Immature natural killer cell (primary cell): Measurements from ENCODE around the gene ACSS1. TPM values are rescaled to one million over a fixed set of nuclear protein-coding genes. Genes with fewer than 3 reads are reported as not detected.

ENCODE experiments used
- DNase-seq, 3 donors: peaks; one replicate each; pipeline ENCODE4 v3.0.0; 2022; ENCODE audit warnings: mixed read lengths in 1 of 3
- H3K27ac Mint-ChIP-seq, 6 donors: one replicate each; pipeline ENCODE4 v1.8.0; 2020; ENCODE audit warnings: mixed read lengths in 6 of 6, mild to moderate bottlenecking in 5 of 6, inconsistent platforms in 4 of 6, moderate library complexity in 3 of 6
- H3K27me3 Mint-ChIP-seq, 3 donors: one replicate each; pipeline ENCODE4 v1.8.0; 2020 to 2021; ENCODE audit warnings: low read depth in 3 of 3, mild to moderate bottlenecking in 3 of 3, mixed read lengths in 3 of 3, moderate library complexity in 3 of 3, inconsistent platforms in 1 of 3
- H3K36me3 Mint-ChIP-seq, 3 donors: one replicate each; pipeline ENCODE4 v1.8.0; 2020; ENCODE audit warnings: mixed read lengths in 3 of 3, inconsistent platforms in 2 of 3, mild to moderate bottlenecking in 2 of 3
- H3K4me1 Mint-ChIP-seq, 2 donors: one replicate each; pipeline ENCODE4 v1.8.0; 2020; ENCODE audit warnings: inconsistent platforms in 2 of 2, mild to moderate bottlenecking in 2 of 2, mixed read lengths in 2 of 2, moderate library complexity in 1 of 2
- H3K4me3 Mint-ChIP-seq, 5 donors: one replicate each; pipeline ENCODE4 v1.8.0; 2020; ENCODE audit warnings: mild to moderate bottlenecking in 5 of 5, mixed read lengths in 5 of 5, inconsistent platforms in 3 of 5, moderate library complexity in 3 of 5
- H3K9me3 Mint-ChIP-seq, 6 donors: one replicate each; pipeline ENCODE4 v1.8.0; 2020; ENCODE audit warnings: mild to moderate bottlenecking in 6 of 6, mixed read lengths in 6 of 6, inconsistent platforms in 4 of 6, moderate library complexity in 3 of 6
- polyA plus RNA-seq, 3 donors: library from polyadenylated mRNA; unstranded; fragments of 300-500 nt; fragmentation: Illumina TruSeq; gene quantifications; one replicate each; pipeline ENCODE4 v1.2.3, GENCODE V29; 2021

The ACSS1 gene
- polyA plus RNA-seq, 3 donors from 2014 or later, result 66.6 to 85.2 (median 83.7) TPM

DNA sequence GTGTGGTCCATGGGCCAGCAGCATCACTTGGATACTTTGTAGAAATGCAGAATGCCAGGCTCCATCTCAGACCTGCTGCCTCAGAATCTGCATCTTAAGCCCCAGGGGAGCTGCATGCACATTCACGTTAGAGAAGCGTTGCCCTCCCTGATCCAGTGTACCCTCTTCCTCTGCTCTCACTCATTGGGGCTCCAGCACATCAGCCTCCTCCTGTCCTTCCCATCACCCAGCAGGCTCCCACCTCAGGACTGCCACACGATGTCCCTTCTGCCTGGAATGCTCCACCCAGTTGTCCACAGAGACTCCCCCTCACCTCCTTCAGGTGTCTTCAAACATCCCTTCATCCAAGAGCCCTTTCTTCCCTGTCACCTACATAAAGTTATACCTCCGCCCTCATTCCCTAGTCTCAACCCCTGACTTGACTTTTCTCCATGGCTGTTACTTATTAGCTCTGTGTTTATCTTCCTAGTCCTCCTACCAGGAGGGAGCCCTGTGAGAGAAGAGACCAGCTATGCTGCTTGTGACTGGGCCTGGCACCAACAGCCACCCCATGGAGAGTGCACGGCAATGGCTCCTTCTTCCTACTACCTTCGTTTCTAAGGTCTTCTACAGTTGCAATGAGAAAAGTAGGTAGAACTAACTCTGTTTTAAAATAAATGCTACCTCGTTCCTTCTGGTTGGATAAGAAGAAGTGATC, 3.3 kb upstream of the ACSS1 start:
- DNase-seq, result no peak
- peaks cover 4 to 24% (median 7%) of the 10 kb centered on the region in 3 donors for H3K27me3 Mint-ChIP-seq

DNA sequence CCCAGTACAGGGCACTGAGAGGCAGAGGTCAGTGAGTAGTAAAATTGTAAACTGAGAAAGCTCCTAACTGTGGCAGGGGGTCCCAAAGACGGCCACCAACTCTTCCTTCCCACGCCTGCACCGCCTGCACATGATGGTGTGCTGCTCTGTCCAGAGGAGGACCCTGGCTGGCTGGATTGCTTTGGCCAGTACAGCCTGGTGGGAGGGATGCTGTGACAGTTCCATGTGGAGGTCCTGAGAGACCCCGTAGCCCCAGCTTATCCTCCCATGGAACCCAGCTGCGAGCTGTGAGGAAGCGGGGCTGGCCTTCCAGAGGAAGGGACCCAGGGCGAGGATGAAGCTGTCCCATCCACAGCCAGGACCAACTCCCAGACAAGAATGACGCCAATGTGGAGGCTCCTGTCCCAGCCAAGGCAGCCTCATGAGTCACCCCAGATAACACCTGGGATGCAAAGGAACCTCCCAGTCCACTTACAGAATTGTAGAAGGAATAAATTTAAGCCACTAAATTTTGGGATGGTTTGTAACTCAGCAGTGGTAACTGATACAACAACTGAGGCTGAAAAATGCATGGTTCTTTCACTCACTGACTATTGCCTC, 2.0 kb upstream of the ACSS1 start:
- H3K27ac Mint-ChIP-seq, result peak overlapping the region in 5 of 6 donors; percentile 20 to 96 (median 90)
- H3K9me3 Mint-ChIP-seq, result no peaks in the 10 kb centered on the region
- no peaks in the 10 kb centered on the region for H3K36me3 Mint-ChIP-seq
- H3K4me3 Mint-ChIP-seq, result no peak overlapping the region
- DNase-seq, result no peak
- peaks cover 33% of the 10 kb centered on the region in 2 donors for H3K4me1 Mint-ChIP-seq
- H3K27me3 Mint-ChIP-seq, result peaks cover 3 to 26% (median 4%) of the 10 kb centered on the region in 3 donors

More for the DNA sequence above, 3.3 kb upstream of the ACSS1 start:
- peak overlapping the region in 4 of 6 donors; percentile 0 to 73 (median 19) for H3K27ac Mint-ChIP-seq
- peaks cover 26 to 28% of the 10 kb centered on the region in 2 donors for H3K4me1 Mint-ChIP-seq
- no peaks in the 10 kb centered on the region for H3K9me3 Mint-ChIP-seq
- H3K4me3 Mint-ChIP-seq, result no peak overlapping the region
- H3K36me3 Mint-ChIP-seq, result no peaks in the 10 kb centered on the region

DNA sequence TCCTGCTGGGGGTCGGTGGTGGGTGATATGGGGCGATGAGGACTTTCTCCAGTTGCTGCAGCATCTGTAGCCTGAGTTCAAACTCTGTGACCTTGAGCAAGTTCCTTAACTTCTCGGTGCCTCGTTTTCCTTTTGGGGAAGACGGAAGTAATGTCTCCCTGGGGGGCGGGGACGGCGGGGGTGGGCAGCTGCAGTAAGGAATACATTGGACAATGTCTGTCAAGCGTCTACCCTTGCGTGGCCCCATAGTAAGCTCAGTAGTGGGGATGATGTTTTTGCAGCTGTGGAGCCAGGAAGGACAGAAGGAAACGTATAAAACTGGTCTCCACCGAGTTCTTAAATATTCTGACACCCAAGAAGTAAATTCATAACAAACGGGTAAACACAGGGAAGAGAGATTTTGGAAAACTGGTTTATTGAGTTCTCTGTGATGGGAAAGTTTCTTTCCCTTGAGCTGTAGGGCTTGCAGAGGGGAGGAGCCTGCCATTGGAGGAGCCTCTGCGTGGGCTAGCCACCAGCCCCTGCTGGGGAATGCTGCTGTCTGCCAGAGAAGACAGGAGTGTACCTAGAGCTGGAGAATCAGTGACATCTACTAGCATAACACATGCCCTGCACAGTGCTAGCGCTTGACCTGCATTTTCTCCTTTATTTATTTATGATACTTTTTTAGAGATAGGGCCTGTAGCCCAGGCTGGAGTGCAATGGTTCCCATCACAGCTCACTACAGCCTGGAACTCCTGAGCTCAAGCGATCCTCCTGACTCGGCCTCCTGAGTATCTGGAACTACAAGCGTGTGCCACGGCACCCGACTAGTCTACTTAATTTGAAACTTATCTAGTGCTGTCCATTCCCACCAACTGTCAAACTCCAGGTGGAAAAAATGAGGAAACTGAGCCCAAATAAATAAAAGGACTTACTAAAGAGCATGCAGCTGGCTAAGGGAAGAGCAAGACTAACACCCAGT, 1.2 kb upstream of the ACSS1 start:
- H3K4me3 Mint-ChIP-seq, result peak overlapping the region; percentile 69 to 87 (median 84)
- no peak for DNase-seq
- H3K9me3 Mint-ChIP-seq, result no peaks in the 10 kb centered on the region
- H3K27ac Mint-ChIP-seq, result peak overlapping the region; percentile 90 to 96 (median 93)
- peaks cover 3 to 24% (median 4%) of the 10 kb centered on the region in 3 donors for H3K27me3 Mint-ChIP-seq
- H3K36me3 Mint-ChIP-seq, result no peaks in the 10 kb centered on the region
- H3K4me1 Mint-ChIP-seq, result peaks cover 41 to 42% of the 10 kb centered on the region in 2 donors

DNA sequence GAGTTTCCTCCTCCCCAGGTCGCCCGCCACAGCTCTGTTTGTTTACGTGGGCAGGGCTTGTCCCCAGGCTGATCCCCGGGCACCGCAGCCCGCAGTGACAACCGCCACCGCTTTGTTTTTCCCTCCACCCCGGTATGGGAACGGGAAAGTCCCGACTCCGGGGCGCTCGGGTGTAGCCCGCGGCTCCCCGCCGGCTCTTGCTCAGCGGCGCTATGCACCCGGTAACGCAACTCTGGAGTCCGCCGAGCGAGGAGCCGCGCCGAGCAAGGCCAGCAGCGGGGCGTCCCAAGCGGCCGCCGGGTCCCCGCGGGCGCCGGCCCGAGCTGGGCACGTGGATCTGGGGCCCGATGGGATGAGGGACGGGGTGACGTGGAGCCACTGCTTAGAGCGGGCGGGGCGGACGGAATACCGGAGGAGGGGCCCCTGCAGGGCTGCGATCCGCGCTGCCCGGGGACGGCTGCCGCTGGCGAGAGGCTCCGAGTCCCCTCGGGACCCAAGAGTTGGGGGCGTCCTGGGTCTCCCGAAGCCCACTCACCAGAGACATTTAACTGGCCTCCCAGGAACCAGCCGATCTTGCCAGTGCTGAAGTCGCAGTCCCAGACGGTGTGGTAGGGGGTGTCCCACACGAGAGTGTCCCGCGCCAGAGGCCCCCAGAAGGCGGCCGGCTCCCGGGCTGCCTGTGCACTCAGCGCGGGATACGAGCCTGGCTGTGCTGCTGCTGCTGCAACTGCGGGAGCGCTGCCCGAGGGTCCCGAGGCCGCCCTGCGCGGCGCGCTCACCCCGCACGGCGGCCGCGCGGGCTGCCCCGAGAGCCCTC, 497 bp downstream of the ACSS1 start:
- H3K4me1 Mint-ChIP-seq, result peaks cover 58% of the 10 kb centered on the region in 2 donors
- H3K4me3 Mint-ChIP-seq, result peak overlapping the region; percentile 87 to 91 (median 88)
- H3K36me3 Mint-ChIP-seq, result no peaks in the 10 kb centered on the region
- no peaks in the 10 kb centered on the region for H3K9me3 Mint-ChIP-seq
- peak overlapping the region; percentile 91 to 97 (median 95) for H3K27ac Mint-ChIP-seq
- peaks cover 3 to 24% (median 5%) of the 10 kb centered on the region in 3 donors for H3K27me3 Mint-ChIP-seq
- peak; percentile 92 to 95 (median 93) for DNase-seq

DNA sequence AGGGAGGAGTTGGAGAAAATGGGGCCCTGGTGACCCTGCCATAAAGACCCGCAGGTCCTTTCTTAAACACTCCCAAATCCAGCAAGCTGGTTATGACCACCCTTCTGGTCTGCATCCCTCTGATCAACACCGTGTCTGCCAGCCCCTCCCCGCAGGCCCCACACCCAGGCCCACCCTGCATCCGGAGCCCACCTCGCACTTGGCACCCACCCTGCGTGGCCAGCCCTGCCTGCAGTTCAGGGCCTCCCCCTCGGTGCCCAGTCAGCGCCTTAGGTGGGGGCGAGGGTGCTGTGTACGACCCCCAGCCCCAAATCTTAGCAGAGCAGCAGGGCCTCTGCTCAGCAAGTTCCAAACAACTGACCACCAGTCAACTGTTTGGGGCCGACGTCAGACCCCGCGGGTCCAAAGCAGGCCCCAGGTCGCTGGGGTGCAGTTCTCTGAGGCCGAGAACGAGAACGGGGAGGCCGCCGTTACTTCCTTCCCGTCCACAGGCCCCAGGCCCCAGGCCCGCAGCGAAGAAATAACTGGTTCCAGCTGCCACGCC, 1.2 kb downstream of the ACSS1 start:
- Mint-ChIP-seq H3K27me3 (peaks cover 3 to 24% (median 5%) of the 10 kb centered on the region in 3 donors), H3K27ac (peak overlapping the region; percentile 91 to 97 (median 95)), H3K9me3 (no peaks in the 10 kb centered on the region), H3K36me3 (no peaks in the 10 kb centered on the region), H3K4me1 (peaks cover 60 to 65% of the 10 kb centered on the region in 2 donors), H3K4me3 (peak overlapping the region; percentile 87 to 91 (median 88))
- DNase-seq, result no peak

DNA sequence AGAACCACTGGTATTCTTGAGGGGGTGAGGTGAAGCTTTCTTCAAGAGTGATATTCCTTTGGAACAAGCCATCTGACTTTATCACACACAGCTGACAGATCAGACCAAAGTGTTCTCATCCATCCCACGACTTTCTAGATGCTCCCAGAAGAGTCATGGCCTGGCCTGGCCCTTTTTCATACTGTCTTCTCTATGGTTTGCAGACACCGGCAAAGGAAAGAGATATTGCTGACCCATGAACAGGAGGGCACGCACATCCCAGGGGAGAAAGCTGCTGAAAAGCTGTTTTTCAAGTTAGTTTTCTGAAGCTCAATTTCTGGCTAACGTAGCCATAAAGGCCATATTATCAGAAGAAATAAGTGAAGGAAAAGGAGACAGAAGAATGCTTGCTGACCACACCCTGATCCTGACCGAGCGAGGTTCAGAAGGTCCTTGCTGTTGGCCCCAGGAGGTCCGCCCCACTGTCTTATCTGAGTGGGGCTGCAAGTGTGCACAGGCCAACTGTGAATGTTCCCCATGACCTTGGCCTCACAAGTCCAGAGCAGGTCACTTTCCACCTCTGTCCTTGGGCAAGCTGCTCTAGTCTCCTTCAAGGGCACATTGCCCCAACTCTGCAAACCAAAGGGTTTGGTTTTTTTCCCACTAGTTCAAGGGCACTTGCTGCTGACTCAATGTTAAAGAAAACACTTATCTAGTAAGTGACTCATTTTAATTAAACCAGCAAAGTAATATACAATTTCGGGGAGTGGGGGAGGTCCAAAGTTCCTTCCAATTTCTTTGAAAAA, 2.0 kb downstream of the ACSS1 start:
- no peak for DNase-seq
- Mint-ChIP-seq H3K27ac (peak overlapping the region; percentile 91 to 97 (median 95)), H3K9me3 (no peaks in the 10 kb centered on the region), H3K27me3 (peaks cover 3 to 24% (median 5%) of the 10 kb centered on the region in 3 donors), H3K36me3 (peaks cover 0 to 3% (median 0%) of the 10 kb centered on the region in 3 donors), H3K4me3 (peak overlapping the region; percentile 87 to 91 (median 88)), H3K4me1 (peaks cover 66 to 73% of the 10 kb centered on the region in 2 donors)

DNA sequence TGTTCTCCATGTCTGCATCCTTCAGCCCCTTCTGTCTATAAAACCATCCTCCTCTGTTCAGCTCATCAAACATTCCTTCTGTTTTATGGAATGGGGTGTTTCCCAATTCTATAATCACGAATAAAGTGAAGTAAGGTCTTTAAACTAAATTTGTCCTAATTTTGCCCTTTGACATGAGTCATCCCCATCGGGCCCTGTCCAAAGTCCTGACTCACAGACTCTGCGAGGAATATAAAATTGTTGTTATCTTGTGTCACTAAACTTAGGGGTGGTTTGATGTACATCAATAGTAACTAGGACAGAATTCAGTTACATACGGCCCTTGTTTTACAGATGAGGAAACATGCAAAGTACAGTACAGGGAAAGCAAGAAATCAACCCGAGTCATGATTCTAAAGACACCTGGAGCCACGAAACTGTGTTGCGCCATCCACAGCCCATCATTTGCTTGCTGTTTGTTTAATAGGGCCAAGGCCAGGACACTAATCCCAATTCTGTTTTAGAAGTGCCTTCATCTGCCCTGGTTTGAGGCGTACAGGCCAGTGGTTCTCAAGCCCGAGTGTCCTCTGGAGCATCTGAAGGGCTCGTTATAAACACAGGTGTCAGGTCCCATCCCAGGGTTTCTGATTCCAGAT, 2.8 kb downstream of the ACSS1 start:
- Mint-ChIP-seq H3K27ac (peak overlapping the region; percentile 91 to 97 (median 95)), H3K4me3 (peak overlapping the region; percentile 27 to 91 (median 69)), H3K36me3 (peaks cover 0 to 4% (median 0%) of the 10 kb centered on the region in 3 donors), H3K27me3 (peaks cover 3 to 25% (median 5%) of the 10 kb centered on the region in 3 donors), H3K4me1 (peaks cover 72 to 80% of the 10 kb centered on the region in 2 donors), H3K9me3 (no peaks in the 10 kb centered on the region)
- DNase-seq, result no peak

DNA sequence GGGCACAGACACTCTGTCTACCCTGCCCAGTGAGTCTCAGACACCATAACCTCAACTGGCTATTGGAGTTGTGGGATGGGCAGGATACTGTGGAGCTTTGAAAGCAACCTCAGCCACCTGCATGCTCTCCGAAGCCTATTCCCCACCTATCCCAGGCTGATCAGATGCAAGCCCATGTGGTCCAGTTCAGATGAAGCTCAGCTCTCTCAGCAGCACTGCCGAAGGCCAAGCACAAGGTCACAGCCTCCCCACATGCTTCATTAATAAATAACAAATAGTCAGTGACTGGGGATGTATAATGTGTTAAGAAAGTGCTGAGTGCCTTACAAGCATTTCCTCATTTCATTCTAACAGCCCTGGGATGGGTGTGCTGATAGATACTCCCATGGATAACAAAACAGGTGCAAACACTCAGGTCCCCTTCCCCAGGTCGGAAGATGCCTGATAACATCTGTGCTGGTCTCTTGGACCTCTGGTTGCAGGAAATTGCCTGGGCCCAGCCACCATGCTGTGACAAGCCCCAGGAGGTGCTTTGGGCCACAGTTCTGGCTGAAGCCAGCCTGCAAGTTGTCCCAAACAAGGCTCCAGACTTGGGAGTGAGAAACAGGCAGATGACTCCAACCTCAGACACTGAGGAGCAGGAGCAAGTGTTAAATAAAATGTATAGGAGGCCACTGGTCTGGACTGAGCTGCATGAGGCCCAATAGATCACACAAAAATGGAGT, 3.7 kb downstream of the ACSS1 start:
- Mint-ChIP-seq H3K4me1 (peaks cover 76 to 85% of the 10 kb centered on the region in 2 donors), H3K36me3 (peaks cover 0 to 4% (median 0%) of the 10 kb centered on the region in 3 donors), H3K9me3 (no peaks in the 10 kb centered on the region), H3K4me3 (peak overlapping the region; percentile 27 to 56 (median 41)), H3K27me3 (peaks cover 3 to 25% (median 5%) of the 10 kb centered on the region in 3 donors), H3K27ac (peak overlapping the region; percentile 76 to 97 (median 95))
- DNase-seq, result no peak

DNA sequence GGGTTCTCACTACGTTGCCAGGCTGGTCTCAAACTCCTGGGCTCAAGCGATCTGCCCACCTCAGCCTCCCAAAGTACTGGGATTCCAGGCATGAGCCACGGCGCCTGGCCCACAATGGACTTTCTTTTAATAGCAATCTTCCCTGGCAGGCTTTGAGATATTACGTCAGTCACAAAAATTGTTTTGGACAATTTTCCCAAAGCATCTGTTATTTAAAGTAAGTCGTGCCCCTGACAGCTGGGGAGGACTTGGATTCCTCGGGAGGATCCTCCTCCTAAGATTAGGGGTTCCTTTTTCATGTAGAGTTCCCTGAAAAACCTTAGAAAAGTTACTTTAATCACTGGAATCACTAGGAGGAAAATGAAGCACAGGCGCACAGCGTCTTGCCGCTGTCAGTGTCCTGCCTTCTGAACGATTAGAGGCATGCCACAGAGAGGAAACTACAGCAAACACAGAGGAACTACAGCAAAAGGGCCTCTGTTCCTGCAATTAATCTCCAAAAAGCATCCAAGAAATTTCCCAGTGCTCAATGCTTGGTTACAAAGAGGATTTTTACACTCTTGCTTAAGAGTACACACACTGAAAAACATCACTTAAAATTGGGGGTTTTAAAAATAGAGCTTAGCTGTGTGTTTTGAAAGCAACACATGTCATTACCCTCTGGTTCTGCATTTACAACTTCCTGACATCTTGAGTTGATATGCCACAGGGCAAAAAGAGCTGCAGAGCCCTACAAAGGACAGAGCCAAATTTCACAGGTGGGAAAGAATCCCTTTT, 4.5 kb downstream of the ACSS1 start:
- Mint-ChIP-seq H3K4me1 (peaks cover 76 to 83% of the 10 kb centered on the region in 2 donors), H3K4me3 (peak overlapping the region; percentile 31 to 56 (median 50)), H3K36me3 (peaks cover 0 to 4% (median 0%) of the 10 kb centered on the region in 3 donors), H3K27me3 (peaks cover 3 to 18% (median 5%) of the 10 kb centered on the region in 3 donors), H3K27ac (peak overlapping the region; percentile 76 to 97 (median 95)), H3K9me3 (no peaks in the 10 kb centered on the region)
- DNase-seq, result no peak

DNA sequence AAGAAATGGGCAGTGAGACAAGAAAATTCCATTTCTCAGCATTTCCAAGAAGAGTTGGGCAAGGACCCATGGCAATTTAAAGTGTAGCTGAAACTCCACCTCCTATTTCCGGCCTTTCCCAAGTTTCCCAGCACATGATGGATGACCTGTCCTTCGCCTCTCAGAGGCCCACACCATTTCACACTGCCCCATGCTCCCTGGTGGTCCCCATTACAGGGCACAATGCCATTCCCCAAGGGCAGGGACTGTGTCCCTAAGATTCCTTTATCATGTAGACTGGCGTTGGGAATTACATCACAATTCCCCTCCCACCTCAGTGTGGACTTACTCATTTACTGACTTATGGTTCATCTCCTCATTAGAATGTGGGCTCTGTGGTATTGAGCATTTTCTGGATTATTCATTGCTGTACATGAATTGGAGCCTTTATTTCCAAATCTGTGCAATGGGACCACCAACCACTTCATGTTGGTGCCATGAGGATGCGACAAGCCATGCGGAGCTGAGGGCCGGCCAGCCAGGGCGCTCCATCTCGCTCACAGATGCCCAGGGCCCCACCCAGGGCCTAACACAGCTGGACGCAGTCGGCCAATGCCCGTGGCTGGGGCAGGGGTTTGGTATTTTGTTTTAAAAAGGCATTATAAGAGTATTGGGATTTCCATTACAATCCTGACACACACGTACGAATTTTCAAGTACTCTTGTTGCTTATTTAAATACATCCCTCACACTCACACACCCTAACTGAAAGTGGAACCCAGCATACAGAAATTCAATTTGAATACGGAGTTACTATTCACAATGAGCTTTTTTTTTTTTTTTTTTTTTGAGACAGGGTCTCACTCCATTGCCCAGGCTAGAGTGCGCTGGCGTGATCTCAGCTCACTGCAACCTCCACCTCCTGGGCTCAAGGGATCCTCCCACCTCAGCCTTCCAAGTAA, 5.4 kb downstream of the ACSS1 start:
- peaks cover 0 to 4% (median 0%) of the 10 kb centered on the region in 3 donors for H3K36me3 Mint-ChIP-seq
- peak overlapping the region; percentile 72 to 97 (median 94) for H3K27ac Mint-ChIP-seq
- H3K4me3 Mint-ChIP-seq, result peak overlapping the region in 2 of 5 donors; percentile 8 to 31
- DNase-seq, result no peak
- no peaks in the 10 kb centered on the region for H3K9me3 Mint-ChIP-seq
- H3K27me3 Mint-ChIP-seq, result peaks cover 3 to 14% (median 5%) of the 10 kb centered on the region in 3 donors
- peaks cover 77 to 83% of the 10 kb centered on the region in 2 donors for H3K4me1 Mint-ChIP-seq
